Mesendoderm (in vitro differentiated cells): ENCODE results near the gene PDE1C.

ENCODE experiments used
- DNase-seq: peaks from one replicate; pipeline ENCODE4 v3.0.0; 2013
- H2AK5ac ChIP-seq: 2 replicates; pipeline ENCODE4 v1.6.1; 2013; ENCODE audit warnings: low read length, inconsistent platforms
- H2BK120ac ChIP-seq: 2 replicates; pipeline ENCODE4 v1.6.1; 2013; ENCODE audit warnings: low read depth, mild to moderate bottlenecking, low read length, moderate library complexity, mixed read lengths
- H2BK15ac ChIP-seq: replicated peaks from 2 replicates; pipeline ENCODE4 v1.6.1; 2013; ENCODE audit warnings: low read depth, mild to moderate bottlenecking, moderate library complexity
- H2BK5ac ChIP-seq: 2 replicates; pipeline ENCODE4 v1.6.1; 2013; ENCODE audit warnings: low read length, inconsistent platforms
- H3K18ac ChIP-seq: 2 replicates; pipeline ENCODE4 v1.6.1; 2013; ENCODE audit warnings: mild to moderate bottlenecking, low read length, mixed read lengths
- H3K23ac ChIP-seq: one replicate; pipeline ENCODE4 v1.6.1; 2013; ENCODE audit warnings: low read length
- H3K27ac ChIP-seq: 2 replicates; pipeline ENCODE4 v1.5.1; 2013; ENCODE audit warnings: low read depth, mild to moderate bottlenecking, inconsistent platforms, low read length, moderate library complexity
- H3K27me3 ChIP-seq: 2 replicates; pipeline ENCODE4 v1.6.1; 2013; ENCODE audit warnings: low read length, control low read depth, mild to moderate bottlenecking, inconsistent platforms; ENCODE audit not compliant: insufficient read depth, poor library complexity
- H3K36me3 ChIP-seq: 2 replicates; pipeline ENCODE4 v1.6.1; 2013; ENCODE audit warnings: low read length, inconsistent platforms; ENCODE audit not compliant: control insufficient read depth, insufficient read depth
- H3K4ac ChIP-seq: one replicate; pipeline ENCODE4 v1.6.1; 2013; ENCODE audit warnings: low read depth, mild to moderate bottlenecking, low read length, moderate library complexity
- H3K4me1 ChIP-seq: 2 replicates; pipeline ENCODE4 v1.6.1; 2013; ENCODE audit warnings: low read depth, low read length, inconsistent platforms; ENCODE audit not compliant: control insufficient read depth
- H3K4me2 ChIP-seq: 2 replicates; pipeline ENCODE4 v1.6.1; 2013; ENCODE audit warnings: low read length
- H3K4me3 ChIP-seq: 2 replicates; pipeline ENCODE4 v1.5.1; 2013; ENCODE audit warnings: mild to moderate bottlenecking, low read length
- H3K56ac ChIP-seq: one replicate; pipeline ENCODE4 v1.6.1; 2013; ENCODE audit warnings: low read length
- H3K79me1 ChIP-seq: 2 replicates; pipeline ENCODE4 v1.6.1; 2013; ENCODE audit warnings: low read length, inconsistent platforms
- H3K79me2 ChIP-seq: 2 replicates; pipeline ENCODE4 v1.6.1; 2013; ENCODE audit warnings: mild to moderate bottlenecking, low read length; ENCODE audit not compliant: control insufficient read depth, insufficient read depth
- H3K9ac ChIP-seq: 2 replicates; pipeline ENCODE4 v1.6.1; 2013; ENCODE audit warnings: low read length, inconsistent platforms
- H4K5ac ChIP-seq: one replicate; pipeline ENCODE4 v1.6.1; 2013; ENCODE audit warnings: low read length
- H4K8ac ChIP-seq: one replicate; pipeline ENCODE4 v1.6.1; 2013; ENCODE audit warnings: low read depth, mild to moderate bottlenecking, control low read depth, low read length, moderate library complexity
- WGBS: extraction: QIAGEN DNeasy Blood & Tissue Kit; methylation state at CpG from one replicate; pipeline ENCODE4 v1.1.7; 2013; ENCODE audit warnings: low lambda C conversion rate, missing lambda C conversion rate; ENCODE audit not compliant: insufficient coverage; ENCODE audit errors: extremely low coverage; 5-methylcytosine and 5-hydroxymethylcytosine counted together

The PDE1C gene

GRCh38 chr7:31815796-31816195 is 254.4 kb downstream of the PDE1C start:
- Histone ChIP-seq H3K27me3 (no peaks in the 10 kb centered on the region), H4K5ac (no peak overlapping the region), H3K4me3 (no peak overlapping the region), H2BK120ac (no peak overlapping the region), H2AK5ac (no peak overlapping the region), H3K56ac (no peak overlapping the region), H3K18ac (no peak overlapping the region), H2BK5ac (no peak overlapping the region), H3K9ac (no peak overlapping the region), H3K23ac (no peak overlapping the region), H3K27ac (no peak overlapping the region), H2BK15ac (no peak overlapping the region), H3K79me2 (no peaks in the 10 kb centered on the region), H3K36me3 (no peaks in the 10 kb centered on the region), H3K79me1 (no peaks in the 10 kb centered on the region), H3K4me2 (no peak overlapping the region), H3K4ac (no peak overlapping the region), H4K8ac (no peak overlapping the region), H3K4me1 (no peaks in the 10 kb centered on the region)
- WGBS: no CpG with 5 or more reads among the region's 9 CpGs
- peak; percentile 17 for DNase-seq

DNA sequence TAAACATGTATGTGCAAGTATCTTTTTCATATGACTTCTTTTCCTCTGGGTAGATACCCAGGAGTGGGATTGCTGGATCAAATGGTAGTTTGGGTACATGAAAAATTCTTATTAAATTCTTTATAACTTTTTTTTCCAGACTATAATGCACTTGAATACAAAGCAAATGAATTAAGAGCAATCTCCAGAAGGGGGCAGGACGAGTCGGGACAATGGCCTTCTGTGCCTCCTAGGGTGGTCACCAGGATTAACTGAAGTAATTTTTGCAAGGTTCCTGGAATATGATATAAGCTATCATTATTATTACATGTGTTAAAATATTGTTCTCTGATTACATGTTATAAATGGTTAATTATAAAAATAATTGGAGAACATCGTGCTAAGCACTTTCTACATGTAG is 256.0 kb downstream of the PDE1C start:
- peak; percentile 34 for DNase-seq
- Histone ChIP-seq H3K56ac (no peak overlapping the region), H3K4me3 (no peak overlapping the region), H2AK5ac (no peak overlapping the region), H2BK15ac (no peak overlapping the region), H3K27me3 (no peaks in the 10 kb centered on the region), H3K79me2 (no peaks in the 10 kb centered on the region), H3K18ac (no peak overlapping the region), H3K79me1 (no peaks in the 10 kb centered on the region), H4K8ac (no peak overlapping the region), H3K4me1 (no peaks in the 10 kb centered on the region), H4K5ac (no peak overlapping the region), H2BK5ac (no peak overlapping the region), H3K23ac (no peak overlapping the region), H2BK120ac (no peak overlapping the region), H3K36me3 (no peaks in the 10 kb centered on the region), H3K27ac (no peak overlapping the region), H3K4me2 (no peak overlapping the region), H3K4ac (no peak overlapping the region), H3K9ac (no peak overlapping the region)
- no CpG with 5 or more reads among the region's 3 CpGs for WGBS

DNA sequence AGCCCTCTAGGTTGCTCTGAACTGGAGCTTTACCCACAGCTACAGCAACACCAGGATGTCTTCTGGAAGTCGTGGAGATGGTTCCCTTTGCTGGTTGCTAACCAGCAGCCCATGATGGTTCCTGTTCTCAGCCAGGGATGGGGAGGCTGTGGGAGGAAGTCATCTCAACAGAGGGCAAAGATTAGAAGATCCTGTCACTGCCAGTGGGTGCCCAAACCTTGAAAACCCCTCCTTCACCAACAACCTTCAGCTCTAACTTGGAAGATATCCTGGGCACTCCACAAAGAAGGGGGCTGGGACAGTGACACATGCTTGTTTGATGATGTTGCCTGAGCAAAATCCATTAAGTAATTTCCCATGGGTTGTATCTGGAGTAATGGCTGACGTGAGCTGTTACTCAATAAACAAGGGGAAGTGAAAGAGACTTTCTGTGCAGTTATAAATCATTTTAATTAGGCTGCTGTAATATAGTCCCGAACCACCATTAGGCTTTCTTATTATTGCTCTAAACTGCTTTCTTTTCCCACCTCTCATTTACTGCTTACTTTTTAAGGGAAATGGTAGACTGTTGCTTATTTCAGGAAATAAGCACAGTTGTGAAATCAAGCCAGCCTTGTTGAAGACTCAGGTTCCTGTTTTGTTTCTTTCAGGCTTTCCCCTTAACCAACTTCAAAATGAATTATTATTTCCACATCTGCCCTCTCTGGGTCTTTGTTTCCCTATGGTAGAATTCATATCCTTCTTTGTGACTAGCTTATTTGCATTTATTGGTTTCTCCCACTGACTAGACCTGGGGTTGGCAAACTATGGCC is 258.4 kb downstream of the PDE1C start:
- Histone ChIP-seq H3K27me3 (no peaks in the 10 kb centered on the region), H2BK15ac (no peak overlapping the region), H2AK5ac (no peak overlapping the region), H3K18ac (no peak overlapping the region), H3K79me1 (no peaks in the 10 kb centered on the region), H3K9ac (no peak overlapping the region), H3K4me3 (no peak overlapping the region), H2BK5ac (no peak overlapping the region), H3K56ac (no peak overlapping the region), H3K27ac (no peak overlapping the region), H3K79me2 (no peaks in the 10 kb centered on the region), H3K23ac (no peak overlapping the region), H3K4ac (no peak overlapping the region), H3K4me2 (no peak overlapping the region), H2BK120ac (no peak overlapping the region), H3K4me1 (no peaks in the 10 kb centered on the region), H3K36me3 (no peaks in the 10 kb centered on the region), H4K5ac (no peak overlapping the region), H4K8ac (no peak overlapping the region)
- WGBS: no CpG with 5 or more reads among the region's 3 CpGs
- no peak for DNase-seq

GRCh38 chr7:31805209-31805818 is 264.9 kb downstream of the PDE1C start:
- no peak overlapping the region for H3K23ac ChIP-seq
- H3K9ac ChIP-seq: no peak overlapping the region

DNA sequence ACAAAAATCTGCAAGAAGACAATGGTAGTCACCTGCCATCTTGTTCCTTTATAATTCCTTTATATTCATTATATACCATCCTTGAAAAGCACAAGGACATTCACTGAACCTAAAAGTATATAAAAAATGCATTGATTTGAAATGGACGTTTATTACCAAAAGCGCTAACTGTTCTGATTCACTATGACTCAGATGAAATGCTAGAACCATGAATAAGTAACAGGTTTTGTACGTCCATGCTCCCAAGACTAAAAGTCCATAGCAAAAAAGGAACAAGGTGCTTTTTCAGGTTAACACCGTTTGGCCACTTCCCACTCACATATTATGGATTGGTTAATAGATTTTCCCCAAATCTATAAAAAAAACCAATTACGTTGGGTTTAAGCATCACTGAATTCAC is 273.8 kb downstream of the PDE1C start:
- Histone ChIP-seq H2BK120ac (no peak overlapping the region), H3K9ac (no peak overlapping the region), H3K4me1 (no peaks in the 10 kb centered on the region), H3K27me3 (no peaks in the 10 kb centered on the region), H4K5ac (no peak overlapping the region), H3K4me2 (no peak overlapping the region), H2BK5ac (no peak overlapping the region), H3K79me2 (no peaks in the 10 kb centered on the region), H2AK5ac (no peak overlapping the region), H4K8ac (no peak overlapping the region), H3K4me3 (no peak overlapping the region), H3K4ac (no peak overlapping the region), H2BK15ac (no peak overlapping the region), H3K79me1 (no peaks in the 10 kb centered on the region), H3K23ac (no peak overlapping the region), H3K36me3 (no peaks in the 10 kb centered on the region), H3K27ac (no peak overlapping the region), H3K18ac (no peak overlapping the region), H3K56ac (no peak overlapping the region)
- no peak for DNase-seq
- WGBS: no CpG with 5 or more reads among the region's 5 CpGs

More at GRCh38 chr7:31805209-31805818, 264.9 kb downstream of the PDE1C start:
- Histone ChIP-seq H2BK5ac (no peak overlapping the region), H3K27ac (no peak overlapping the region), H3K79me1 (no peaks in the 10 kb centered on the region), H3K4ac (no peak overlapping the region), H3K79me2 (no peaks in the 10 kb centered on the region), H4K5ac (no peak overlapping the region), H2BK120ac (no peak overlapping the region), H4K8ac (no peak overlapping the region), H3K4me3 (no peak overlapping the region), H3K36me3 (no peaks in the 10 kb centered on the region), H2AK5ac (no peak overlapping the region), H3K56ac (no peak overlapping the region), H3K18ac (no peak overlapping the region), H2BK15ac (no peak overlapping the region), H3K4me1 (no peaks in the 10 kb centered on the region), H3K4me2 (no peak overlapping the region), H3K27me3 (no peaks in the 10 kb centered on the region)
- WGBS: no CpG with 5 or more reads among the region's 2 CpGs
- no peak for DNase-seq
